Ascending aorta (tissue), 2 donors: Measurements from ENCODE around the gene TMSB10. TPM values are rescaled to one million over a fixed set of nuclear protein-coding genes. Genes with fewer than 3 reads are reported as not detected.
A peak's percentile ranks its signal among the peaks of the same experiment; 100 is the strongest.
"Not testable (repeated sequence)": the region's sequence is repeated elsewhere in the genome, so short reads cannot be mapped to it uniquely, and the experiment has no call there.

Experiments
- DNase-seq, 2 donors: peaks; one replicate each; pipeline ENCODE4 v3.0.0-alpha.2; 2019; ENCODE audit warnings: low spot score in 2 of 2
- H3K27ac ChIP-seq, 2 donors: fragments of 200-600 bp; sonication (generic); one replicate each; pipeline ENCODE4 v1.5.1; 2016 to 2017; ENCODE audit warnings: mild to moderate bottlenecking in 1 of 2
- H3K27me3 ChIP-seq: fragments of 200-600 bp; sonication (generic); one replicate; pipeline ENCODE4 v1.5.1; 2017
- H3K36me3 ChIP-seq, 2 donors: fragments of 200-600 bp; sonication (generic); one replicate each; pipeline ENCODE4 v1.5.1; 2016
- H3K4me1 ChIP-seq, 2 donors: fragments of 200-600 bp; sonication (generic); one replicate each; pipeline ENCODE4 v1.5.1; 2016 to 2017; ENCODE audit warnings: mild to moderate bottlenecking in 1 of 2
- H3K4me3 ChIP-seq, 2 donors: fragments of 200-600 bp; sonication (generic); one replicate each; pipeline ENCODE4 v1.5.1; 2016 to 2017; ENCODE audit warnings: mild to moderate bottlenecking in 1 of 2
- H3K9me3 ChIP-seq, 2 donors: fragments of 200-600 bp; sonication (generic); one replicate each; pipeline ENCODE4 v1.5.1; 2016
- CTCF ChIP-seq, 3 experiments: fragments of 200-600 bp in 2 of 3; fragments of 450-650 bp in 1 of 3; sonication (generic) in 2 of 3; IDR thresholded peaks; one replicate each; pipeline ENCODE4 v1.5.1; 2016 to 2019; ENCODE audit warnings: antibody characterized with exemption in 3 of 3, mild to moderate bottlenecking in 1 of 3, moderate library complexity in 1 of 3
- intact Hi-C: fragments of 100-400 bp; cut with DNase I; formaldehyde crosslinking; loops from one replicate; pipeline ENCODE4 v1.15.1; 2023
- total RNA-seq: library from RNA; depleted of rRNA; stranded (reverse); fragments of >200 nt; gene quantifications from one replicate; pipeline ENCODE4 v1.1.0, GENCODE V29; 2016

The TMSB10 gene
- total RNA-seq, 1 donor from 2014 or later: 5,452 TPM

DNA sequence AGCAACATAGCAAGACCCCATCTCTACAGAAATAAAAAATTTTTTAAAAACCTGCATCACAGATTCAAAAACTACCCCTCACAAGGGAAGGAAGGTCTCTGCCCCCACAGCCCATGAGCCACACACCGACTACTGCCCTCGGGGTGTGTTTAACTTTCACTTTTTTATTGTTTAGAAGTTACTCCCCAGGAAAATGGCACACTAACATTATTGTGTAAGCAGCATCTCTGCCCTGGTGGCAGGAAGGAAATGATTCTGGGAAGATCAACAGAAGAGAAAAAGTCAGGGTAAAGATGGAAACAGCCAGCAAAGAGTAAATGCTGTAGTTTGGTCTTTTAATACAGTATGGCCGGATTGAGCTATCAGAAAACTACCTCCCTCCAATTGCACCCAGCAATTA, 46.5 kb upstream of the TMSB10 start:
- Histone ChIP-seq H3K4me3 (no peak overlapping the region), H3K27me3 (no peaks in the 10 kb centered on the region), H3K27ac (no peak overlapping the region), H3K9me3 (no peaks in the 10 kb centered on the region), H3K36me3 (no peaks in the 10 kb centered on the region), H3K4me1 (no peaks in the 10 kb centered on the region)
- no peak for DNase-seq
- intact Hi-C loops: no loop called here
- no peak for TF ChIP-seq CTCF (IDR thresholded peaks at IDR 0.05)

GRCh38 chr2:84861539-84861938, 43.9 kb upstream of the TMSB10 start:
- H3K4me1 ChIP-seq: no peaks in the 10 kb centered on the region
- TF ChIP-seq CTCF (IDR thresholded peaks at IDR 0.05): no peak
- intact Hi-C loops: no loop called here
- peak in 1 of 2 donors; percentile 38 for DNase-seq
- no peaks in the 10 kb centered on the region for H3K9me3 ChIP-seq
- H3K27ac ChIP-seq: no peak overlapping the region
- no peaks in the 10 kb centered on the region for H3K36me3 ChIP-seq
- H3K4me3 ChIP-seq: no peak overlapping the region
- H3K27me3 ChIP-seq: no peaks in the 10 kb centered on the region

DNA sequence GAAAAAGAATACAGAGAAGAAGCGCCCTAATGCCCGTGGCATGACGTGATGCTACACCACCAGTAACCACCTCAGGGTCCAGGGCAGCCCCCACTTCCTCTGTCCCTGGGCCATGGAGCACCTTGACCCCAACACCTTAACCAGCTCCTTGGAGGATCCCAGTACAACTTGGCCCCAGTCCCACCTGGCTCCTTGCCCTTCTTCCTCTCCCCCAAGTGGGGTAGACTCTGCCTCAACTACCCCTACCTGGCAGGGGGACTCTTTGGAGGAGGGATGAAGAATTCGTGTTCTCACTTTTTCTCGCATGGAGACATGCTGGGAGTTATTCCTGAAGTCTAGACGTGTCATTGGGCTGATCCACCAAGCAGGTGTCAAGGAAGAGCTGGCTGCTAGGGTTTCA, 43.5 kb upstream of the TMSB10 start:
- no peaks in the 10 kb centered on the region for H3K36me3 ChIP-seq
- TF ChIP-seq CTCF (IDR thresholded peaks at IDR 0.05): no peak
- no peaks in the 10 kb centered on the region for H3K9me3 ChIP-seq
- intact Hi-C loops: no loop called here
- H3K27ac ChIP-seq: no peak overlapping the region
- no peaks in the 10 kb centered on the region for H3K27me3 ChIP-seq
- no peak overlapping the region for H3K4me3 ChIP-seq
- H3K4me1 ChIP-seq: no peaks in the 10 kb centered on the region
- peak in 1 of 2 donors; percentile 61 for DNase-seq

DNA sequence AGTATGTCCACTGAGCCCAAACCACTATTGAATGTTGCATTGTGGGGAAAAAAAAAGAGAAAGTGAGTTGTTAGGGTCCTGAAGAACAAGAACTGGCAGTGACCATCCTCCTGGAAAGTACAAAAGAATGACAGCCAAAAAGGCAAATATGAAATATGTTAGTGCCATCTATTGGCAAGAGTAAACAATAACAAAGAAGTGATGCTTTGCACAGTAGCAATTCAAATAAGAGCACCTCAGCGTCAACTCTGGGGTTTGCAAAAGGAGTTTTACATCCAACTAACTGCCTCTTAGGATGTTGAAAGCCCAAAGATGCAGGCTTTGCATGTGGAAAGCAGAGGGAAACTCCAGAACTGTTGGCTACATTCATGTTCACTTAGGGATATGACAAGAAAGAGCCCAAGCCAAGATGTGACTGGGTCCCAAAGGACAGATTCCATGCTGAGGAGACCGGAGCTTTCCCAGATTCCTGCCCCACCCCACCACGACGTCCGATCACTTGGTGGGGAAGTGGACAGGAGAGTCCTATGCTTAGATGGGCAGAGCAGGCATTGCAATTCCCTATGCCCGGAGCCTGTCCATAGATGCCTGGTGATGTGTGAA, 40.2 kb upstream of the TMSB10 start:
- Histone ChIP-seq H3K36me3 (no peaks in the 10 kb centered on the region), H3K9me3 (no peaks in the 10 kb centered on the region), H3K4me3 (no peak overlapping the region), H3K4me1 (no peaks in the 10 kb centered on the region), H3K27me3 (no peaks in the 10 kb centered on the region), H3K27ac (no peak overlapping the region)
- DNase-seq: no peak
- TF ChIP-seq CTCF (IDR thresholded peaks at IDR 0.05): no peak
- intact Hi-C loops: no loop called here

DNA sequence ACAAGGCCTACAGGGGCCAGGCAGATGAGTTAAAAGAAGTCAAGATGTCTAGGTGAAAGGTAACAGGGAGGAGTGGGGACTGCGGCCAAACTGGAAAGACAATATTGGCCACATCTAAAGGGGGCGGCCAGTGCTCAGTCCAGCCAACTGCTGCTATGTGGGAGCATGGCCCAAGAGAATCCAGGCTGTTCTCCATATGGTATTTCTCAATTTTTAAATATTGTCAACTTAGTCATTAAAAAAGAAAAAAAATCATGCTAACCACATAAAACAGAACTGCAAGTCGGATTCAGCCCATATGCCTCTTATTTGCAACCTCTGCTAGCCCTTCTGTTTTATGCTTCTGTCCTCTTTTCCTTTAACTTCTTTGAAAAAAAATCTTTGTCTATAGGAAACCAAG, 39.3 kb upstream of the TMSB10 start:
- DNase-seq: no peak
- intact Hi-C loops: no loop called here
- no peaks in the 10 kb centered on the region for H3K27me3 ChIP-seq
- TF ChIP-seq CTCF (IDR thresholded peaks at IDR 0.05): no peak
- H3K4me3 ChIP-seq: no peak overlapping the region
- H3K27ac ChIP-seq: no peak overlapping the region
- no peaks in the 10 kb centered on the region for H3K9me3 ChIP-seq
- H3K36me3 ChIP-seq: no peaks in the 10 kb centered on the region
- no peaks in the 10 kb centered on the region for H3K4me1 ChIP-seq

- H3K4me3 ChIP-seq, intact Hi-C loops: not testable (repeated sequence)
Measured at GRCh38 chr2:84868327-84868726, 37.1 kb upstream of the TMSB10 start.

More at GRCh38 chr2:84868327-84868726, 37.1 kb upstream of the TMSB10 start:
- not testable (repeated sequence) for DNase-seq, H3K9me3 ChIP-seq, H3K27ac ChIP-seq, H3K4me1 ChIP-seq, H3K27me3 ChIP-seq, H3K36me3 ChIP-seq
